Psoas muscle (tissue), 8 donors: ENCODE results near the gene INSC. TPM values are rescaled to one million over a fixed set of nuclear protein-coding genes. Genes with fewer than 3 reads are reported as not detected.

Experiments used
- ATAC-seq, 4 donors: fragments of 200-7000 bp; cut with Tn5 transposase; one replicate each; pipeline ENCODE4 v1.9.1; 2020; ENCODE audit warnings: moderate library complexity in 3 of 4, mild to moderate bottlenecking in 2 of 4
- DNase-seq, 2 donors: peaks; one replicate each; pipeline ENCODE4 v3.0.0-alpha.2; 2020
- H3K27ac ChIP-seq: fragments of 200-600 bp; one replicate; pipeline ENCODE4 v1.8.0; 2022
- H3K27me3 ChIP-seq, 3 donors: fragments of 200-600 bp in 1 of 3; one replicate each; pipeline versions ENCODE4 v1.6.1 to v1.8.0; 2013 to 2022; ENCODE audit warnings: low read length in 2 of 3, mild to moderate bottlenecking in 2 of 3, moderate library complexity in 1 of 3; ENCODE audit not compliant: insufficient read depth in 3 of 3
- H3K36me3 ChIP-seq, 2 donors: fragments of 200-600 bp in 1 of 2; one replicate each; pipeline versions ENCODE4 v1.6.1 to v1.8.0; 2013 to 2022; ENCODE audit warnings: low read depth in 1 of 2, mild to moderate bottlenecking in 1 of 2, moderate library complexity in 1 of 2; ENCODE audit not compliant: insufficient read depth in 1 of 2
- H3K4me1 ChIP-seq: fragments of 200-600 bp; one replicate; pipeline ENCODE4 v1.8.0; 2022
- H3K4me3 ChIP-seq: fragments of 200-600 bp; one replicate; pipeline ENCODE4 v1.8.0; 2022; ENCODE audit warnings: mild to moderate bottlenecking
- H3K9me3 ChIP-seq: fragments of 200-600 bp; one replicate; pipeline ENCODE4 v1.8.0; 2022
- CTCF ChIP-seq: fragments of 200-600 bp; IDR thresholded peaks from one replicate; pipeline ENCODE4 v1.8.0; 2022; ENCODE audit warnings: antibody characterized with exemption
- WGBS, 3 donors: extraction: QIAGEN DNeasy Blood & Tissue Kit; methylation state at CpG; one replicate each; pipeline versions ENCODE4 v1.1.6 to v1.1.7; 2013; 5-methylcytosine and 5-hydroxymethylcytosine counted together
- intact Hi-C, 2 donors: fragments of 100-400 bp; cut with DNase I; formaldehyde crosslinking; loops; one replicate each; pipeline versions ENCODE4 v1.11.0 to v1.14.2; 2022
- polyA plus RNA-seq, 3 donors: library from polyadenylated mRNA; stranded (reverse); fragments of 200-250 nt; gene quantifications; one replicate each; pipeline ENCODE4 v1.2.3, GENCODE V29; 2013
- total RNA-seq, 4 donors: library from RNA; stranded (reverse); fragmentation: NEBNext Ultra II Directional in 2 of 4; extraction: Animal tissue kit (Norgen Biotek cat#: 25700) in 2 of 4; gene quantifications; one replicate each; pipeline versions ENCODE4 v1.2.1 to v1.2.4, GENCODE V29; 2021 to 2023
- donor health status: healthy with polysubstance abuse.
- donor health status: DM: no; HTN: no; CAD: no; lungs with moderate emphysema.
- donor health status: Bipolar disorder and iron deficiency.
- donor health status: healthy.
- donor health status: DM: yes; HTN: yes; CAD: no.
- donor health status: DM: no; HTN: no; CAD: no.
- donor health status: DM: no; HTN: no; CAD: no.
- donor health status: DM: yes; HTN: yes; CAD: no.

Gene INSC
- total and polyA plus RNA-seq, 7 donors, result 0.04 to 1.2 TPM; not detected in 5

GRCh38 chr11:15215005-15215404 is 100.3 kb downstream of the INSC start:
- H3K27me3 ChIP-seq, result no peaks in the 10 kb centered on the region
- 65 to 72% (median 67%) methylated on average over 2 of the region's 2 CpGs for WGBS, 3 donors

GRCh38 chr11:15216678-15217077 is 102.0 kb downstream of the INSC start:
- Histone ChIP-seq H3K27me3 (no peaks in the 10 kb centered on the region), H3K9me3 (no peaks in the 10 kb centered on the region), H3K27ac (no peak overlapping the region), H3K4me3 (no peak overlapping the region), H3K4me1 (no peaks in the 10 kb centered on the region), H3K36me3 (no peaks in the 10 kb centered on the region)
- intact Hi-C loops, result no loop called here
- TF ChIP-seq CTCF, result no peak
- no peak for ATAC-seq
- DNase-seq, result no peak

More at GRCh38 chr11:15215005-15215404, 100.3 kb downstream of the INSC start:
- Histone ChIP-seq H3K4me3 (no peak overlapping the region), H3K36me3 (no peaks in the 10 kb centered on the region), H3K9me3 (no peaks in the 10 kb centered on the region), H3K4me1 (no peaks in the 10 kb centered on the region), H3K27ac (no peak overlapping the region)
- intact Hi-C loops, result no loop called here
- no peak for DNase-seq
- no peak for TF ChIP-seq CTCF
- no peak for ATAC-seq

GRCh38 chr11:15217416-15217815 is 102.7 kb downstream of the INSC start:
- WGBS, 3 donors, result 50 to 65% (median 53%) methylated on average over 4 of the region's 4 CpGs
- no peaks in the 10 kb centered on the region for H3K4me1 ChIP-seq

GRCh38 chr11:15222777-15223176 is 108.1 kb downstream of the INSC start:
- ATAC-seq (no peak), DNase-seq (no peak)
- Histone ChIP-seq H3K36me3 (no peaks in the 10 kb centered on the region), H3K27me3 (no peaks in the 10 kb centered on the region), H3K4me1 (no peaks in the 10 kb centered on the region), H3K4me3 (no peak overlapping the region), H3K9me3 (no peaks in the 10 kb centered on the region), H3K27ac (no peak overlapping the region)
- intact Hi-C loops, result no loop called here
- TF ChIP-seq CTCF, result no peak
- WGBS, 3 donors, result 83 to 86% (median 85%) methylated on average over 1 of the region's 1 CpG

More at GRCh38 chr11:15217416-15217815, 102.7 kb downstream of the INSC start:
- no peak overlapping the region for H3K4me3 ChIP-seq
- no peaks in the 10 kb centered on the region for H3K36me3 ChIP-seq
- no peak for ATAC-seq
- intact Hi-C loops, result no loop called here
- H3K27me3 ChIP-seq, result no peaks in the 10 kb centered on the region
- DNase-seq, result no peak
- no peaks in the 10 kb centered on the region for H3K9me3 ChIP-seq
- no peak overlapping the region for H3K27ac ChIP-seq
- TF ChIP-seq CTCF, result no peak

GRCh38 chr11:15223318-15223717 is 108.6 kb downstream of the INSC start:
- DNase-seq, result no peak
- no peak for ATAC-seq
- intact Hi-C loops, result no loop called here

More at GRCh38 chr11:15223318-15223717, 108.6 kb downstream of the INSC start:
- Histone ChIP-seq H3K27me3 (no peaks in the 10 kb centered on the region), H3K9me3 (no peaks in the 10 kb centered on the region), H3K4me3 (no peak overlapping the region), H3K27ac (no peak overlapping the region), H3K36me3 (no peaks in the 10 kb centered on the region), H3K4me1 (no peaks in the 10 kb centered on the region)
- WGBS, 3 donors, result 59 to 67% (median 64%) methylated on average over 1 of the region's 1 CpG
- TF ChIP-seq CTCF, result no peak
